GM18870 (cell line): ENCODE measurements around the gene USP47.

Experiments
- ATAC-seq: cut with Tn5 transposase; IDR thresholded peaks from one replicate; pipeline ENCODE4 v1.9.1; 2021; ENCODE audit warnings: moderate library complexity; ENCODE audit not compliant: unreplicated experiment

Gene USP47

DNA sequence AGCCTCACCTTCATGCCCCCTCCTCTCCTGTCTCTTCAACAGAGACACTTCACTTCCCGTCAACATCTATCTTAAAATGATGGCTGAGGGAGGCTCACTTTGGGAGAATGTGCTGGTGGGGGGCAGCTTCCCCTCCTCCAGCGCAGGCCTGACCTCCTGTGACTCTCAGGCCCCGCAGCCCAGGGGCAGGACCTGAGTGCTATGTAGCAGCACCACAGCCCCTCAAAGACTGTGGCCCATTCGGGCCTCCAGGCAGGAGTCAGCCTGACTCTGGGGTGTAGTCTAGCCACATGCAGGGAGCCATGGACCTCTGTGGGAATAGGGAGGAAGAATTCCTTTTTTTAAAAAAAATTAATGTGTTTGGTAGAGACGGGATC lies 123.0 kb downstream of the USP47 start:
- no peak for ATAC-seq

DNA sequence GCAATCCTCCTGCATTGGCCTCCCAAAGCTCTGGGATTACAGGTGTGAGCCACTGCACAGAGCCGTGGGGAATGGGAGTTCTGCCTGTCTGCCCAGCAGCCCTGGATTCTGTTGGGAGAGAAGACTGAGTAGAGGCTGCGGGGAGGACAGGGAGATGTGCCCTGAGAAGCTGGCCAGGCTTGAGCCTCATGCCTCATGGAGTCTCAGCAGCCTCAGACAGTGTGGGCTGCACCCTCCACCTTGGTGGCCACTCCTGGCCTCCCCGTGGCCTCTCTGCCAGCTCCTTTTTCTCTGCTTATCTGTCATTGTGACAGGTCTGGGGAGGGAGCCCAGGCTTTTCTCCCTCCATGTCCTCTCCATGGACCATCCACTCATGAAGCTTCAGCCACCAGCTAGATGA lies 123.4 kb downstream of the USP47 start:
- no peak for ATAC-seq

GRCh38 chr11:11965656-11966353 lies 124.0 kb downstream of the USP47 start:
- ATAC-seq, result no peak

DNA sequence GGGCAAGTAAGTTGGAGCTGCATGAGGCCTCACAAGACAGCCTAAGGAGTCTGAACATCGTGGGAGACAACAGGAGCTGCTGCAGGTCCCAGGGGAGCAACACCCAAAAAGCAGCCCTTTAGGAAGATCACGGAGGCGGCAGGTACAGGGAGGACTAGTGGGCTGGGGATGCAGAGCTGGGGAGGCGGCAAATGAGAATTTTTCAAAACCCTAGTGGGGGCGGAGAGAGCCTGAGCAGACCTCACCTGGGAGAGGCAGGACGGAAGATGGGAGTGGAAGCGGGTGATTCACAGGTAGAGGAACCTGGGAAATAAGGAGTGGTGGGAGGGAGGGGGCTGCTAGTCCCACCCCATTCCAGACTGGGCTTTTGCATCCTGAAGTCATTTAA lies 124.6 kb downstream of the USP47 start:
- ATAC-seq, result no peak

DNA sequence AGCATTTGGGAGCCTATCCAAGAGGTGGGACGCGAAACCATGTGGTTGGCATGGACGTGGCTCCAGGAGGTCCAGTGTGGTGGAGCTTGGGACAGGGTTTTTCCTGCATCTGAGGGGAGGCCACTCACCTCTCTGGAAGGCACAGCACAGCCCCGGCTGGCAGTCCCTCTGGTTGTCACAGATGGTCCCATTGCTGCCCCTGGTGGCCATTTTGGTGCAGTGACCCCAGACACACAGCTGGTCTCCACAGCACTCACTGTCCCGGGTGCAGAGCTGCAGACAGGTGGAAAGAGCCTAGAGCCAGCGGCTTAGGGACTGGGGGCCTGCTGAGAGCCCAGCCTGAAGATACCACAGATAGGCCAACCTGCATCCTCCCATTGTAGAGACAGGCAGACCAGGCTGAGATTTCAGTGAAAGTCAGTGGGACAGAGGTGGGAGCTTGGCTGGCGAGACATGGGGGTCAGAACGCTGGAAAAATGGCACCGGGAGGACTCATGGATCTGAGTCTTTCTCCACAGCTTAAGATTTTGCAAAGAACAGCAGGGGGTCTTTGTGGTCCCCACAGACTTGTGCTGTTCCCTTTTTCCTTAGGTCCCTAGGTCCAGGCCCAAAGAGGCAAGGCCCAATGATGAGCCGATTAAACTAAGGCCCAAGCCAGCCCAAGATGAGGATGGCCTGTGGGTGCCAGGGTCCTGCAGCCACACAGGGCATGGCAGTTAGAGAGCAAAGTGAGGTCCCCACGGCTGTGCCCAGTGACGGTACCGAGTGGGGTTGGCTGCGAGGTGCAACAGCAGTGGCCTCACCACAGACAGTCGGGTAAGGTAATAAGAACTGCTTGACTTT lies 125.3 kb downstream of the USP47 start:
- no peak for ATAC-seq

DNA sequence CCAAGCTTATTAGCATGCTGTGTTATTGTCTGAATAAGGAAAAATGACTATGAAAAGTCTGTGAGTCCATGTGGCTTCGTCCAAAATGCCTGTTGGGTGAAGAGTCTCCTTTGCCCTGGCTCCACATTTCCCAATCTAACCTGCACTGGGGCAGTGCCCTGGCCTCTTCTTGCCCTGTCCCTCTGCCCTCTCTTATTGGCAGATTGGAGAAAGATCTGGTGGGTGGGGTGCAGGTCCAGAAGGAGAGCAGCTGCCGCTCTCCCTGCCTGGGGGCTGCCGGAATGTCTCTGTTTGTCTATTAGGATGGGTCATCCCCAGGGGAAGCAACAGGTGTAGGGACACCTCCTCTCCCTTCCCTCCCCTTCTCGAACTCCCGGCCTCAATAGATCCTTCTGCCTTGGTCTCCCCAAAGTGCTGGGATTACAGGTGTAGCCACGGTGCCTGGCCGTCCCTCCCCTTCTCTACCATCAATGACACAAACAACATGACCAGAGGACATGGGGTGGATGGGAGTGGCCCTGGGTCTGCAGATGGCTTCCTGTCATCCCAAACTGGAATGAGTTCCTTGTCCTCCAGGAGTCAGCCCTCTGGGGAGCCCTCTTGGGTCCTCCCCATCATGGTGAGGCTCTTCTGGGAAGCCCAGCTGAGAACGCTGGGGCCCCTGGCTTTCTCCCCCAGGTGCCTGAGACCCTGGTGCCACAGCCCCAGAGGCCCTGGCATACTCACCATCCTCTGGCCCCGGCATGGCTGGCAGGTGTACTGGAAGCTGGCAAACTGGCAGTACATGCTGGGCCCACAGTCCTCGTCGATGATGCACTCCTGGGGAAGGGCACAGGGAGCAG lies 126.1 kb downstream of the USP47 start:
- ATAC-seq, result no peak

- ATAC-seq, result no peak
Observed at GRCh38 chr11:11968511-11969280, 126.9 kb downstream of the USP47 start.

GRCh38 chr11:11969380-11970215 lies 127.8 kb downstream of the USP47 start:
- no peak for ATAC-seq

GRCh38 chr11:11970556-11970955 lies 128.8 kb downstream of the USP47 start:
- no peak for ATAC-seq

- ATAC-seq, result no peak
Observed at GRCh38 chr11:11971906-11972547, 130.3 kb downstream of the USP47 start.

GRCh38 chr11:11972730-11973341 lies 131.1 kb downstream of the USP47 start:
- ATAC-seq, result no peak

GRCh38 chr11:11973361-11973800 lies 131.6 kb downstream of the USP47 start:
- no peak for ATAC-seq

GRCh38 chr11:11973866-11974265 lies 132.1 kb downstream of the USP47 start:
- no peak for ATAC-seq

DNA sequence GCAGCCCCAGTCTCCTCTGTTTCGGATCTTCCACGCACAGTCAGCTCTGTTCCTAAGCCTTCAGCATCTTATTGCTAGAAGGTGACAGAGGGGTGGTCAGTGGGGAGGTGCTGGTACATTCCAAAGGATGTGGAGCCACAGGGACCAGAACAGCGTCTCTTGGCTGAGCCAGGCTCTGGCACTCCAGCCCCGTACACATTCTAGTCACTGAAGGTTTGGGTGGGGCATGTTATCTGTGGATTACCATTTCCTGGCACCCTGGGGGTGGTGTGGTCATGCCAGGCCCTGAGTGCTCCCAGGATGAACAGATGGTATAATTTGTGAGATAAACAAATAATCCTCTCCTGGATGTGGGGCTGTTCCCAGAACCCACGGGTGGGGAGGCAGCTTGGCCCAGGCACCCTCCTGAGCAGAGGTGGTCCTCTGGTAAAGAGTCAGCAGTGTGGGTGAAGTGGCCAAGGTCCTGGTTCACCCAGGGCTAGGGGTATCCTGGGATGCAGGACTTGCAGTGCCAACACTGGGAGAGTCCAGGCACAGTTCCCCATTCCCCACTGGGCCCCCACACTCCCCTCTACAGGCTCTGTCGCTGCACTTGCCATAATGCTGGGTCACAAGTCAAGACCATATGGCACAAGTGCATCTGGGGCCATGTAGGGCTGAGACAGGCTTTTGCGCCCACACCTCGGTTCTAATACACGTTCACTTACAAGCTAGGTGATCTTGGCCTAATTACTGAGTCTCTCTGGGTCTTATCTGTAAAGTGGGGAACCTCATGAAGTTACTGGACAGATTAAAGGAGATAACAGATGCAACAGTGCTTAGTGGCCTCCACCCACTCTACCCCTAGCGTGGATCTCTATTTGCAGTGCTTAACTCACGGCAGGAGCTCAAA lies 133.7 kb downstream of the USP47 start:
- no peak for ATAC-seq

DNA sequence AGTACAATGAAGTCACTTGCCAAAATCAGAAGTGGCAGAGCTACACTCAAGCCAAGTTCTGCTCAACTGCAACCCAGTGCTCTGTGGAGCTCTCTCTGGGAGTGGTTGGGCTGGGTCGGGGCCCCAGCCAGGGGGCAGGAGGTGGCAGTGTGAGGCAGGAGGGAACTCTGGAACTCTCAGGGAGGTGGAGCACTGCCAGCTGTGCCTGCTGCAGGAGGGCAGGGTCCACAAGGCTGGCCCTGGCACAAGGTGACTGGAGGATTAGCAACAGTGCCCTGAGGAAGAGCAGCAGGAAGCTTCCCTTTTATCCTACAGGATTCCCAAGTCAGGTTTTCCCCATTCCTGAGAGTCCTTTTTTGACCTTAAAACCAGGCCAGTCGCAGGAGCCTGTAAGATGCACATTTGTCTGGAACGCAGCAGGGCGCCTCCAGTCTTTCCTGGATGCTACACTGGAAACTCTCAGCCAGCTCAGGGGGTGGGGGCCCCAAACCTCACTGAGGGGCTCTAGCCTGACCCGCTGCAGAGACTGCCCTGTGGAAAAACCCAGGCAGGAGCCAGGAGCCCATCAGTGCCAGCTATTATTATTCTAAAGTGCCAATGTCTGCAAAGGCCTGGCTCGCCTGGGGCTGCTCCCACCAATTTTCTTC lies 134.8 kb downstream of the USP47 start:
- ATAC-seq, result no peak

GRCh38 chr11:11977206-11977938 lies 135.6 kb downstream of the USP47 start:
- ATAC-seq, result no peak
